GM18519 (cell line): Measurements from ENCODE around the gene ADIRF.
"Not testable (repeated sequence)": the region's sequence is repeated elsewhere in the genome, so short reads cannot be mapped to it uniquely, and the experiment has no call there.

Source experiments
- ATAC-seq: cut with Tn5 transposase; IDR thresholded peaks from one replicate; pipeline ENCODE4 v1.9.1; 2021; ENCODE audit warnings: mild to moderate bottlenecking, moderate library complexity; ENCODE audit not compliant: unreplicated experiment, low FRiP score

The ADIRF gene

DNA sequence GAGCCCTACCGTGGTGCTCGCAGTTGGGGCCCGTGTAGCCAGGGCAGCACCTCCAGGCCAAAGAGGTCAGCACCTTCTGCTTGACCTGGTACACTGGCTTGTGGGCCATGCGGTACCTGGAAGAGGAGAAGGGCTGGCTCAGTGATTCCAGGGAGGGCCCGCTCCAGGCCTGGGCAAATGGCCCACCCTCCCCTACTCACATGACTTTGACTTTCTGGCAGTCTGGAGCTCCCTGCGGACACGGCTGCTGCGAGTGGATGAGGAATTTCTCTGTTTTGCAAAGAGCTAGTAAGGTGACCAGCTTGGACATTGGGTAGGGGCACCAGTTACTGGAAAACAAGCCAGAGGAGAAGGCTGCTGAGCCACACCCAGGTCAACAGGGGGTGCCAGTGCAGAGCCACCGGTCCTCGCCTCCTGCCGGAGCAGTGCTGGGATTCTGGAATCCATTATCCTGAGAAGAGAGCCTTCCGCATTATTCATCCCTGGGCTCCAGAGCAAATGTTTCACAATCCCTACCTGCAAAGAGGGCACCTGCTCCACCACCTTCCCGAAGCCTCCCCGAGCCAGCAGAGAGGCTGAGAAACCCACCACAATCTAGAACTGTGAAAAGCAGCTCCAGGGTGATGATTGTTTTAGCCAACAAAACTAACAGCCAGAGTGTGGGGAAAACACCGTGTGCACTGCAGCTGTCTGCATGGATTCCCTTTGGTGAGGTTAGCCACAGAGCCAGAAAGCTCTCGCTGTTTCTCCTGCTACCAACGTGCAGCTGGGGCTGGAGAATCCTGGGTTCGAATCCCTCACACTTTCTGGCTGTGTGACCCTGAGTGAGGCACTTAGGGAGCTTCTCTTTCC lies 22.7 kb upstream of the ADIRF start:
- no peak for ATAC-seq

DNA sequence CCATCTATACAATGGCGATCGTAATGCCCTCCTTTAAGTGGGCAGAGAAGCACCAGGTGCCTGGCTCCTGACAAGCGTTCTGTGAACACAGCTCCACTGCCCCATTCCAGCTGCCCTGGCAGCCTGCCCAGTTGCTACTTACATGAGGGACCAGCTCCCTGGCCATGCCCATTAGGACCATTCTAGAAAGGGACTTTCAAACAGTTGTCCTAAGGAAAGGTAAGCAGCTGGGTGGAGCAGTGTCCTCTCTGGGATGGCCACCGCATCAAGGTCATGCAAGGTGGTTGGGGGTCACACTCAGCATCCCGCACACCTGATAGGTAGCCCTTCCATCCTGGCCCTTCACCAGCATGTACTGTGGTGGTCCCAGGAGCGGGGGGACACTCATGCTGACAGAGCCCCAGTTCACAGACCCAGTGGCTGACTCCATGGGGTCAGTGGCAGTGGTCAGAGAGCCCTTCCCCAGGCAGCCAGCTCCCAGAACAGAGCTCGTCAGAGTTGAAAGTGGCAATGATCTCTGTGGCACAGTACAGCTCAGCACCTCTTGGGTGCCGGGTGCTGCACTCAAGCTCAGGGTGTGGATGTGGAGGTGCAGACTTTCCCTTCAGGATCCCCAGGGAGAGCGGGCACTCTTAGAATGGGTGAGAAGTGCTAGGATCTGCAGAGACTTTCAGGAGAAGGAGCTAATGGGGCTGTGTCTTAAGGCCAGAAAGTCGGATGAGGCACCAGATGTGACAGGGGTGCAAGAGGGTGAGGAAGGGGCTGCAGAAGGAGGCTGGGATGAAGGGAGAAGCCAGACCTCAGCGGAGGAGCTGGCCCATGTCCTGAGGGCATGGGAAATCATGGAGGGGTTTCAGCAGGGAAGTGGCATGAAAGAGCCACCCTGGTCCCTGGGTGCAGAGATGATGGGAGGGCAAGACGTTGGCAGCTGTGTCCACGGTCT lies 21.8 kb upstream of the ADIRF start:
- ATAC-seq = no peak

DNA sequence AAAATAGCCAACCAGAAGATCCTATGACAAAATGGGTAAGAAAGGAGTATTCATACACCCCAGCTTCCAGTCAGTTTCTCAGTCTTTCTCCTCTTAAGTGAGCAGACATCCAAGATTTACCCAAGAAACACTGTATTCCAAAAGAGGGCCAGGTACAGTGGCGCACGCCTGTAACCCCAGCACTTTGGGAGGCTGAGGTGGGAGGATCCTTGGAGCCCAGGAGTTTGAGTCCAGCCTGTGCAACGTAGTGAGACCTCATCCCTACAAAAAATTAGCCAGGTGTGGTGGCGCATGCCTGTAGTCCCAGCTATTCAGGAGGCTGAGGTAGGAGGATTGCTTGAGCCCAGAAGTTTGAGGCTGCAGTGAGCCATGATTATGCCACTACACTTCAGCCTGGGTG lies 20.5 kb upstream of the ADIRF start:
- ATAC-seq = not testable (repeated sequence)

DNA sequence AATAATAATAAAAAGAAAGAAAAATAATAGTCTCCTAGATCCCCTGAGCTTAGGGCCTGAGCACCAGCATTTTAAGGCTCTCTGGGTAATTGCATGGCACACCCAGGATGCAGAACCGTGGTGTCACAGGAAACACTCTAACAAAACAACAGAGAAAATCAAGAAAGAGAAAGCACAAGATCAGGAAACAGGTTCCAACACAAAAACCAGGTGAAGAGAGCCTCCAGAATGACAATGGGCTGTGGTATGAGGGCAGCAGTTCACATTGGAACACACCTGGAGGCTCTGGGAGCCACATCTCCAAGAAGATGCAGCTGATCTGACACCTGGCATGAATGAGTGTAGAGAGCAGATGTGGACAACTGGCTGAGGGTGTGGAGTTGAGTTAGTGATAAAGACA lies 17.9 kb upstream of the ADIRF start:
- ATAC-seq = no peak

DNA sequence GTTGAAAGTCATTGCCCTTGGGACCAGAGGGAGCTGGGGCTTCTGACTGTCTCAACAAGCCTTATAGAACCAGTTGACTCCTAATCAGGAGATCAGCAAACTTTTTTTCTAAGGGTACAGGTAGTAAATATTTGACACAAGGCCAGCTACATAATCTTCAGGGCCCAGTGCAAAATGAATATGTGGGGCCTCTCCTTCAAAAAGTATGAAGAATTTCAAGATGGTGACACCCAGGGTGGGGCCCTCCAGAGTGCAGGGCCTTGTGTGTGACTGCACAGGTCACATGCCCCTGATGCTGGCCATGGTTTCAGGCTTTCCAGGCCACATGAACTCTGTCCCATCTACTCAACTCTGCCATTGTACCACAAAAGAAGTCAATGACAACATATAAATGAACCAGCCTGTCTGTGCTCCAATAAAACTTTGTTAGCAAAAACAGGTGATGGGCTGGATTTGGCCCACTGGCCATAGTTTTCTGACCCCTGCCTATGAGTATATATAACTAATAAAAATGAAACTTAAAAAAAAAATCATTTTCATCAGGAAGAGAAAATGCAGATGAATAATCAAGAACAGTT lies 17.0 kb upstream of the ADIRF start:
- ATAC-seq = no peak

DNA sequence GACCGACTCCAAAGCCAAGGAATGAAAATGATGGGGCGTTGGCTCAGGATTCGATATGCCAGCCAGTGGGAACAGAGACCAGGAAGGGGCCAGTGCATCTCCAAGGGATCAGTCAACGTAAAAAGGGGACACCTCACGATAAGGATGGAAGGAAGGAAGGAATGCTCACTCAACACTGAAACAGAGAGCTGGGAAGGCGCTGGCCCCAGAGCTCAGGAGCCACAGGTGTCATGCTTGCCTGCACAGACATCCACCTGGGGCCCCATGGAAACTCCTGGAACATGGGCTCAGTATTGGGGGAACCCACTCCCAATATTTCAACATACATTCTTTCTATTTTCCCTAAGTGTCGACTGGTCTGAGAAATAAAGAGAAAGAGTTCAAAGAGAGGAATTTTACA lies 16.2 kb upstream of the ADIRF start:
- ATAC-seq = no peak

DNA sequence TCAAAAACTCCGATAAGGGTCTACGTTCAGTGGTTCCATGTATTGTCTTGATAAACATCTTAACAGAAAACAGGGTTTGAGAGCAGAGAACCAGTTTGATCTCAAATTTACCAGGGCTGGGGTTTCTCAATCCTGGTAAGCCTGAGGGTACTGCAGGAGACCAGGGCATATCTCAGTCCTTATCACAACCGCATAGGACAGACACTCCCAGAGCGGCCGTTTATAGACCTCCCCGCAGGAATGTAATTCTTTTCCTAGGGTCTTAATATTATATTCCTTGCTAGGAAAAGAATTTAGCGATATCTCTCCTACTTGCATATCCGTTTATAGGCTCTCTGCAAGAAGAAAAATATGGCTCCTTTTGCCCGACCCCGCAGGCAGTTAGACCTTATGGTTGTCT lies 15.6 kb upstream of the ADIRF start:
- not testable (repeated sequence) for ATAC-seq

DNA sequence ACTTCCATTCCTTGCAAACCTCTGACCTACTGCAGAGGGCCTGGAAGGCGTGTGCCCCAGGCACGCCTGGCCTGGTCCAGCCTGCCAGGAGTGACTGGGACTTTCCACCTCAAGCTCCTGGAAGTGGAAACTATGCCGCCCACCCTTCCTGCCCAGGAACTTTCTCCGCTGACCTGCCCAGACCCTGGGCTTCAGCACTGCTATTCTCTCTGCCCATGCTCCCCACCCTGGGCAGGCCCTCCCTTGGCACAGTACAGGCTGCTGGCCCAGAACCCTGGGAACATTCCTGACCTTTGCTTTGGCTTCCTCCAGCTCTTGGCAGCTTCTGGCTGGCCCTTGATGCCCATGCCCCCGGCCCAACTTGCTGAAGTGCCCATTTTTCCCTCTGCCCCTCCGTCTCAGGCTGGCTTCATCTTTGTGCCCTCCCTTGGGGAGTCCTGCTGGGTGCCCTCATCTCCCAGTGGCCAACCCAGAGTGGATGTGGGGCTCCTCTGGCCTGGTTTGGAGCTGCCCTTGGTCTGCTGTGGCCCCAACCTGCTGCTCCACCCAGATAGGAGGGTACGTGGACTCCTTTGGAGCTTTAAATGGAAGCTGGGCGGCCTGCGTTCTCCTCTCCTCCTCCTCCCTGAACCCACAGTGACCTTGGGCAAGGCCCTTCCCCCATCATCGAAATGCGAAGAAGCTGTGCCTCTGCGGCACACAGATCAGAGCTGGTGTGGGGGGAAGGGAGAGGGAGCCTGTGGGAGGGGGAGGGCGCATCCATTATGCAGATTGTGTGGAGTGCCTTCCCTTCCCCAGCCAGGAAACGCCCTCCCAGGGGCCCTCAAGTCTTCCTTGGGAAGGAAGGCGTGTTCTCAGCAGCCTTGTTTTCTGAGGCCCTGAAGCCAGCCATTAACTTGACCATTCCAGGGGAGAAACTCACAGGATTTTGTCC lies 14.3 kb upstream of the ADIRF start:
- ATAC-seq = no peak

DNA sequence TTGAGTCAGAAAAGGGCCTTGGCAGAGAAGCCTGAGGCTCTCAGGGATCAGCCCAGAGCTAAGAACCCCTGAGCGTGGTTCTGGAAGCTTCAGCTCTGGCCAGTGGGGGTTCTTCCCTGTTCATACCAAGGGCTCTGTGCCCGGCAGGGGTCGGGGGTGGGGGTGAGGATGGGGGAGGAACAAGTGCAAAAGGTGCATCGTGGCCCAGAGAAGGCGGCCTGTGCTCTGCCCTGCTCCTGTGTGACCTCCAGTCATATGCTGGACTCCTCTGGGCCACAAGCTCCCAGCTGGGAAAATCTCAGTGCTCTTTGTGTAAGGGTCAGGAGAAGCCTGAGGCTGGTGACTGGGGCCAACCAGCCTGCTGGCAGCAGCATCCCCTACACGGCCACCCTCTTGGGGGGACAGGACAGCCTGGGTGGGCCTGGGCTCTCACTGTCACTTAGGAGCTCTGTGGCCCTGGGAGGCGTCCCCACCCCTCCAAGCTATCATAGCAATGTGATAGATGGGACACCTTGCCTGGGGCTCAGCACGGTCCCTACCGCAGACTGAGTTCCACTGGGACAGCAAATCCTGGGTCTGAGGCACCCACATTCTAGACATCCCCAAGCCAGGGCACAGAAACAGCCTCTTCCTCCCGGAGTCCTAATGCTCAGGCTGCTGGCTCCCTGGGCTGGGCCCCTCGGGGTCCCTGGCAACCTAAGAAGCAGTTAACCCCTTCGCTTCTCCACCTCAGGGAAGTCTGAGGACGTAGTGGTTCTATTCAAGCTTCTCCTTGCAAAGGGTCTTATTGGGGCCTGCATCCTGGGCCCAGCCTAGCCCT lies 13.4 kb upstream of the ADIRF start:
- no peak for ATAC-seq

DNA sequence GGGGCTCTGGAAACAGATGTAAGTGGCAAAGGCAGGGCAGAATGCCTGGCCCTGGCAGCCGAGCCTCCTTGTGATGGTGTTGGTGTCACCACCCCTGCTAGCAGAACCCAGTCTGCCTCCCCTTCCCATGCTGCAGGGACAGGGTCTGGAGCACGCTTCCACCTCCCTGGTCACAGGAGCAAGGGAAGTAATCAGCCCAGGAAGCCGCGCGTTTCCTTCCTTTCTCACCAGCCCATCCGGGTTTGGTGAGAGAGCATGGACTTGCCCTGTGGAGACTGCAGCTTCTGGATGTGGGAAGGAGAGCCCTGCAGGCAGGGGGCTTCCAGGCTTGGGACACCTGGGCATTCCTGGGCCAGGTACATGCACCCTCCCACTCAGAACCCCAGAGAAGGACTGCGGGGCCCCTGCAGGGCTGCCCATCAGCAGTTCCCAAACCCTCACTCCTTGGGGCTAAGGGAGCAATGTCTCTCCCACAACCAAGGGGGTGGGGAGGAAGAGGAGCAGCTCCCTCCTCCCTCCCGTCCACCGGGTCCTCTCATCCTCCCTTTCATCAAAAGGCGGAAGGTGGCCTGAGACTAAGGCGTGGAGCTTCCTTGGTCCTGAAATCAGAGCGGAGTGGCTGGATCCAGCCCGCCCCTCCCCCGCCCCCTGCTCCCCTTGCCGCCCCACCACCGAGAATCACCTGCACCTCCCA lies 12.6 kb upstream of the ADIRF start:
- ATAC-seq = no peak

DNA sequence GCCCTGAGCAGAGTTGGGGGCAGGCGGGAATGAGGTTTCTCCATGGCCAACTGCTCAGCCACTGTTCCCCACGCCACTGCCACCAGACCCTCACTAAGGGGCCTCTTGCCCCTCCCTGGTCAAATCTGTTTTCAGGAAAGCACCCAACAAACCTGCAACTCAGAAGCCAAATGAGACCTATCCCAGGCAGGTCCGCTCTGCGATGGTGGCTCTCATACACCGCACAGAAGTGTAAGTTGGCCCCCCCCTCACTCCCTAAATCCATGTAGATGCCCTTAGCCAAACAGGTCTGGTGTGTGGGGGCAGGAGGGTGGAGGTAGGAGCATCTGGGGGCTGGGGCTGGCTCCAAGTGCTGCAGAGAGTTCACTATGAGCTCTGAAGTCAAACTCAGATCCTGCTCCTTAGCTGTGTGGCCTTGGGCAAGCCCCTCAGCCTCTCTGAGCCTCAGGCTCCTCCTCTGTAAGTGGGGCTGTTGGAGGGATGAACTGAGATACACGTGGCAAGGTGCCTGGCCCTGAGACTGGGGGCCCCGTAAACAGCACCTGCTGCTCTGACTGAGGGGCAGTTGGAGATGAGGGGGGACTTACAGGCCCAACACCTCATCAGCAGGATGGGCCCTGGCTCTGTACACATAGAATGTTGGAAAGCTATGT lies 12.0 kb upstream of the ADIRF start:
- no peak for ATAC-seq

DNA sequence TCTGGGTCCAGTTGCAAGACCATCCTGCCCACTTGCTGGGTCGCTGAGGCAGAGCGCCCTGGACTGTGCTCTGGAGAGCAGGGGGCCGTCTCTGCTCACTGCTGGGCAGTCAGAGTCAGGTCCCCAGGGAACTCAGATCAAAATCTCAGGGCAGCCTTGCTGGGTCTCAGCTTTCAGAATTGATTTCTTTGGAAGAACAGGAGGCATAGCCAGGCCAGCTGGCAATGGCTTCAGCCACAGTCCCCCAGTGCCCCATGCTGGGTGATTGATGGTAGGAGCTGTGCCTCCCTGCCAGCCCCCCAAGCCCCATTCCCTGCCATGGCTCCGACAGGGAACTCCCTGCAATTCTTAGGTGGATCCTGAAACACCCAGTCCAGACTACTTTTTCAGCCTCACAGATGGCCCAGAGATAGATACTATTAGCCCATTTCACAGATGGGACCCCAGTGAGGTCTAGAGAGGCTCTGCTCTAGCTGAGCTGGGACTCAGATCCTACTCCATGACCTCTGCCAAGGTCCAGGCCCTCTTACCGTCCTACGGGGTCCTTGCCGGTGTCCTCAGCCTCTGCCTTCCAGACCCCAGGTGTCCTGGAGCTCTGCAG lies 11.3 kb upstream of the ADIRF start:
- ATAC-seq = no peak

DNA sequence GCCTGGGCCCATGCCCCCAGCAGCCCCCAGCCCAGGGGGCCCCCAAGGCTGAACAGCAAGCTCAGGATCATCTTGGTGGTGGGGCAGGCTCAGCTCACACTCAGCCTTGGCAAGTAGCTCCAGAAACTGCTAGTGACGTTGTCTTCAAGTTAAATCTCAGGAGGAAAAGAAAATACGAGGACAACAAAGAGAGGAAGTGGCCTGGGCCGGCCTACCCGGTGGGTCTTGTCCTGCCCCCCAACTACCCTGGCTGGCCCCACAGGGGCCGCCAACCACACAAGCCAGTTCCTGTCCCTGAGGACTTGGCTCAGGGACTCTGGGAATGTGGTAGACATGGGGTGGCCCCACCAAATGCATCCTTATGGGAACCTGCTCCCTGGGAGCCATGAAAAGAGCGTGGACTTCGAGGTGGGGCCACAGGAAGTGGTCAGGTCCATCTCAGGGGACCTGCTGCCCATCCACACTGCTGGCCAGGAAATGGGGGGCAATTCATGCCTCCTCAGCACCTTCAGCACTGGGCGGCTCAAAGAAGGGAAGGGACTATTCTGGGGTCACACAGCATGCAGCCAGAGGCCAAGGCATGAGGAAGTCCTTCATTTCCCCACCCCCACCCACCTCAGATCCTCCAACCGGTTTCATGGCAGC lies 10.7 kb upstream of the ADIRF start, which contains the start of gene MMRN2:
TSS of gene MMRN2 (minus strand) at position 145 of the 645 bp plus-strand sequence. CDS start at position 71, 74 bp downstream.
- no peak for ATAC-seq

DNA sequence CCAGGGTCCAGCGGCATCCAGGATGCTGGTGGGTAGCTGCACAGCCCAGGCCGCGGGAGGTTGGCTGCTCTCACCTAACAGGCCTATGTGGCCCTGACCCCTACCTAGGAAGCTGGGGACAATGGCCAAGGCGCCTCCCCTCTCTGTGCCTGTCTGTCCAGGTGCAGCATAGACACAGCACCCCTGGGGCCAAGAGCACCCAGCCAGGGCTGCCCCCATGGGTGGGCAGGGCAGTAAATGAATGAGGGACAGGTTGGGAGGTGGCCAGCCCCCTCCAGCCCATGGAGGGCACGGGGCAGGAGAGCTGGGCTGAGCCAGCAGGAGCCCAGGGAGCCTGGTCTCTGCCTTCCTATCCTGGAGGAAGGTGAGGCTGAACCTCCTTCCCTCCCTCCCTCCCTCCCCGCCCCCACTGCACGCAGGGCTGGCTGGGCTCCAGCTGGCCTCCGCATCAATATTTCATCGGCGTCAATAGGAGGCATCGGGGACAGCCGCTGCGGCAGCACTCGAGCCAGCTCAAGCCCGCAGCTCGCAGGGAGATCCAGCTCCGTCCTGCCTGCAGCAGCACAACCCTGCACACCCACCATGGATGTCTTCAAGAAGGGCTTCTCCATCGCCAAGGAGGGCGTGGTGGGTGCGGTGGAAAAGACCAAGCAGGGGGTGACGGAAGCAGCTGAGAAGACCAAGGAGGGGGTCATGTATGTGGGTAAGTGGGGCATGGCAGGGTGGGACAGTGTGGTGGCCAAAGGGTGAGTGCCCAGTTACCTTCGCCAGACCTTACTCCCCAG lies 10.0 kb upstream of the ADIRF start, which contains the start of gene SNCG:
TSS of gene SNCG (plus strand) at position 484 of the 785 bp plus-strand sequence. CDS start at position 583, 99 bp downstream.
- no peak for ATAC-seq

DNA sequence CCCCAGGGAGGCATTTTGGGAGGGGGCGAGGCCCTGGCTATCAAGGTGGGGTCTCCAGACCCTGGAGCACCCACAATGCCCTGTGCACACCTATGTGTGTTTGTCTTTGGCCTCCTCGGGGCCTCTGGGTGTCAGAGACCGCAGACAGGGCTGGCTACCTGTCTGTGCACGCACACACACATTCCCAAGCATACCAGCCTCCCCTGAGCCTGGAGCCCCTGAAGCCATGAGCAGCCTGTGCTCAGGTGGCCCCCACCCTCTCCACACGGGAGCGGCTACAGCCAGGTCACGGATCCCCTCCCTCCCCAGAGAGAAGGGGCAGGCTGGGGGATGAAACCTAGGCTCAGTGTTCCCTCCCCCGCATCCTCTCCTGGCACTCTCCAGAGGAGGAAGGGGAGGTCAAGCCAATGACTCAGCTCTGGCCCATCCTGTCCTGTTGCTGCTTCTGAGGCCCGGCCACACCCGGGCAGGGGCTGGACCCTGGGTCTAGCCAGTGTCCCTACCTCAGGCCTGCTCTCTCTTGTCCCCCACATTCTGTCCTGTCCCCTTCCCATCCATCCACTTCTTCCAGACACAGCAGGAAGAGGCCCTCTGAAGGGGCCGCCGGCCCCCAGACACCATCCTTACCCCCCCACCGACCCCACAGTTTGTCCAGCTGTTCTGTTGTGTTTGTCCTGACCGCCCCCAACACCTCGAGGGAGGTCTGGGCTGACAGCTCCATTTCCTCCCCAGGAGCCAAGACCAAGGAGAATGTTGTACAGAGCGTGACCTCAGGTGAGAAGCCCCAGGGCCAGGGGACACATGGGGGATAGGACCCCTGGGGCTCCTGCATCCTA lies 9.2 kb upstream of the ADIRF start:
- ATAC-seq = no peak

DNA sequence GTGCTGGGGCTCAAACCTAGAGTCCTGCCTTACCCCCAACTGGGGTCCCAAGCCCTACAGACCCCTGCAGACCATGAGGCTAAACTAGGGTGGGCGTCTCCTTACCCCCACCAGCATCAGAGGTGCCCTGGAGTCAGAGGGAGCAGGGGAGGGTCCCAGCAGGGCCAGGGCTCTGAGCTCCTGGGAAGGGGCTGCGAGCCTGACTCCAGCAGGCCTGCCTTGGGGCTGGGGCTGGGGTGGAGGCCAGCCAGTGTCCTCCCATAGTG lies 8.6 kb upstream of the ADIRF start:
- ATAC-seq = no peak
